ENCODE data around the gene THEMIS. TPM values are rescaled to one million over a fixed set of nuclear protein-coding genes. Genes with fewer than 3 reads are reported as not detected.

THEMIS gene
- total and polyA plus RNA-seq, 10 donors = 0.80 to 17.8 (median 12.7) TPM

DNA sequence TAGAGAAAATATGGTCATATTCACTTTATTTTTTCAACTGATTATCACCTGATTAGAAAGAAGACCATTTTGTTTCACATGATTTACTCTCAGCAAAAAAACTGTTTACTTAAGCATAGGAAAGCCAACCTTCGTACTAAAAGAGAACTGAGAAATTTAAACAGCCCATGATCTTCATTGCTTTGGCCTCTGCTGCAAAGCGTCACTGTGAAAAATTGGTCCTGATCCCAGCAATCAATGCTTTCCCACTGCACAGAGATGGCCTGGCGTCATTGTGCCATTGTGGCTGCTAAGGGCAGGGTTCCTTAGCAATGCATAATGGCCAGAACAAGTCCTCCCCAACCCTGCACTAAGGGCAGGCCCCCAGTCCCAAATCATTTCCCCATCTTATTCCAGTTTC, 19.9 kb upstream of the THEMIS start:
- Histone ChIP-seq H3K36me3 (no peaks in the 10 kb centered on the region), H3K9me3 (peaks cover 0 to 7% (median 2%) of the 10 kb centered on the region in 8 donors), H3K27ac (no peak overlapping the region), H3K4me1 (peaks cover 0 to 7% (median 0%) of the 10 kb centered on the region in 6 donors), H3K27me3 (replicated peaks in 1 of 7) (no peaks in the 10 kb centered on the region), H3K4me3 (no peak overlapping the region)
- intact Hi-C loops (cut with DNase I; ENCODE audit: low total_unique reads) = no loop called here
- no peak for DNase-seq
- 78 to 87% (median 85%) methylated on average over 3 of the region's 3 CpGs for WGBS, 5 donors
- TF ChIP-seq, protein P1, sequence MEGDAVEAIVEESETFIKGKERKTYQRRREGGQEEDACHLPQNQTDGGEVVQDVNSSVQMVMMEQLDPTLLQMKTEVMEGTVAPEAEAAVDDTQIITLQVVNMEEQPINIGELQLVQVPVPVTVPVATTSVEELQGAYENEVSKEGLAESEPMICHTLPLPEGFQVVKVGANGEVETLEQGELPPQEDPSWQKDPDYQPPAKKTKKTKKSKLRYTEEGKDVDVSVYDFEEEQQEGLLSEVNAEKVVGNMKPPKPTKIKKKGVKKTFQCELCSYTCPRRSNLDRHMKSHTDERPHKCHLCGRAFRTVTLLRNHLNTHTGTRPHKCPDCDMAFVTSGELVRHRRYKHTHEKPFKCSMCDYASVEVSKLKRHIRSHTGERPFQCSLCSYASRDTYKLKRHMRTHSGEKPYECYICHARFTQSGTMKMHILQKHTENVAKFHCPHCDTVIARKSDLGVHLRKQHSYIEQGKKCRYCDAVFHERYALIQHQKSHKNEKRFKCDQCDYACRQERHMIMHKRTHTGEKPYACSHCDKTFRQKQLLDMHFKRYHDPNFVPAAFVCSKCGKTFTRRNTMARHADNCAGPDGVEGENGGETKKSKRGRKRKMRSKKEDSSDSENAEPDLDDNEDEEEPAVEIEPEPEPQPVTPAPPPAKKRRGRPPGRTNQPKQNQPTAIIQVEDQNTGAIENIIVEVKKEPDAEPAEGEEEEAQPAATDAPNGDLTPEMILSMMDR (IDR thresholded peaks at IDR 0.05 in 8 of 11, conservative IDR thresholded peaks at IDR 0.05 in 3 of 11) = no peak
- TF ChIP-seq POLR2A (IDR thresholded peaks at IDR 0.05) = no peak
- TF ChIP-seq POLR2AphosphoS5 (IDR thresholded peaks at IDR 0.05) = no peak

DNA sequence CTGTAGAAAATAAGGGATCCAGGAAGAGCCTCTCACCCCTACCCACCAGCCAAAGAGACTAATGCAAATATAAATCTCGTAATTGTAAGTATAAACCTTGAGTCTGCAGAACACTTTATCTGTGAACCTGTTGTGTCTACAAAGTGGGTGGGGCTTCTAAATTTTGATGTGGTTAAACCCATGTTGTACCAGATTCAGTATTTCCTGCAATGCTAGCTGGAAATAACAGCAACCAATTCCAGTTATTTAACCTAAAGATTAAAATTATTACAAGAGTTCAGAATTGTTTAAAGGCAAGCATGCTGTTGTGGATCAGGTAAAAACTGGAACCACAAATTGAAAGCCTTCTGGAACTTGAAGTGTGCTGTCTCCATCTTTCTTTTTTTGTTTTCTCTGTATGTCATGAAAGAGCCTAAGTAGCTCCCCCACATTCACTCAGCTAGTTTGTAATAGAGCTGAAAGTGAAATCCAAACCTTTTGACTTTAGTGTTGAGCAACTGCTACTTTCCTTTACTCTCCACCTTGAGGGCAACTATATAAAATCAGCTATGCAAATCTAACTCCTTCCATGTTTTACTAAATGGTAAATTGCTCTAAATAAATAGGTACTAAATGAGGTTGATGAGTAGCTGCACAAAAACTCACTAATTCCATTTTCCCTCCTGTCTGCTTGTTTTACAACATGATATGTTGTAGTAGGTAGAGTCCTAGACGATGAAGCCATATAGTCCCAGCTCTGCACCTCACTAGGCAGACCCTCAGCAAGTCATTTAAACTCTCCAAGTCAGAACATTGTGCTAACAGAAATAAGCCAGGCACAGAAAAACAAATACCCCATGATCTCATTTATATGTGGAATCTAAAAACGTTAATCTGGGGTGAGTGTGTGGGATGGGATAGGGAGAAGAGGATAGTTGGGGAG, 17.9 kb upstream of the THEMIS start:
- intact Hi-C loops (cut with DNase I; ENCODE audit: low total_unique reads) = no loop called here
- Histone ChIP-seq H3K4me3 (peak overlapping the region; percentile 1 to 52 (median 14)), H3K27me3 (replicated peaks in 1 of 7) (no peaks in the 10 kb centered on the region), H3K27ac (peak overlapping the region in 5 of 8 donors; percentile 37 to 56 (median 43)), H3K36me3 (no peaks in the 10 kb centered on the region), H3K4me1 (peaks cover 0 to 7% (median 0%) of the 10 kb centered on the region in 6 donors), H3K9me3 (no peaks in the 10 kb centered on the region)
- TF ChIP-seq, protein P1 (IDR thresholded peaks at IDR 0.05 in 8 of 11, conservative IDR thresholded peaks at IDR 0.05 in 3 of 11) = no peak
- TF ChIP-seq POLR2AphosphoS5 (IDR thresholded peaks at IDR 0.05) (no peak), POLR2A (IDR thresholded peaks at IDR 0.05) (no peak)
- 61 to 73% (median 71%) methylated on average over 3 of the region's 3 CpGs for WGBS, 5 donors
- DNase-seq = no peak

GRCh38 chr6:127917766-127918165, 16.9 kb upstream of the THEMIS start:
- H3K27me3 ChIP-seq (replicated peaks in 1 of 7) = no peaks in the 10 kb centered on the region
- peaks cover 0 to 7% (median 0%) of the 10 kb centered on the region in 6 donors for H3K4me1 ChIP-seq
- 58 to 70% (median 68%) methylated on average over 1 of the region's 1 CpG for WGBS, 5 donors
- H3K9me3 ChIP-seq = no peaks in the 10 kb centered on the region
- DNase-seq = no peak
- H3K27ac ChIP-seq = peak overlapping the region in 5 of 8 donors; percentile 7 to 56 (median 42)
- intact Hi-C loops (cut with DNase I; ENCODE audit: low total_unique reads) = no loop called here
- TF ChIP-seq, protein P1 (IDR thresholded peaks at IDR 0.05 in 8 of 11, conservative IDR thresholded peaks at IDR 0.05 in 3 of 11) = no peak
- no peak for TF ChIP-seq POLR2AphosphoS5 (IDR thresholded peaks at IDR 0.05)
- no peak for TF ChIP-seq POLR2A (IDR thresholded peaks at IDR 0.05)
- H3K4me3 ChIP-seq = peak overlapping the region; percentile 1 to 52 (median 14)
- H3K36me3 ChIP-seq = no peaks in the 10 kb centered on the region

DNA sequence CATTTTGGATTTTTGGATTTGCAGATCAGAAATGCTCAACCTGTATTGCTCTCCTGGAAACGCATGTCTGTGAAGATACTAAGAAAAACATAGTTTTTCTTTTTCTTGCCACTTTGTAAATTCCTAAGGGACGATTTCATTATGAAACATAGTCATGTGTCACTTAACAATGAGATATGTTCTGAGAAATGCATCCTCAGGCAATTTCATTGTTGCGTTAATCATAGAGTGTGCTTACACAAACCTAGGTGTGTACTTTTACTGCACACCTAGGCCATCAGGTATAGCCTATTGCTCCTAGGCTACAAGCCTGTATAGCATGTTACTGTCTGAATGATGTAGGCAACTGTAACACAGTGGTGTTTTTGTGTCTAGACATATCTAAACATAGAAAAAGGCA, 13.4 kb upstream of the THEMIS start:
- no peak overlapping the region for H3K27ac ChIP-seq
- peaks cover 0 to 2% (median 0%) of the 10 kb centered on the region in 6 donors for H3K4me1 ChIP-seq
- 71 to 88% (median 83%) methylated on average over 3 of the region's 3 CpGs for WGBS, 5 donors
- peaks cover 0 to 11% (median 5%) of the 10 kb centered on the region in 8 donors for H3K9me3 ChIP-seq
- H3K27me3 ChIP-seq (replicated peaks in 1 of 7) = no peaks in the 10 kb centered on the region
- no peak for DNase-seq
- H3K36me3 ChIP-seq = no peaks in the 10 kb centered on the region
- intact Hi-C loops (cut with DNase I; ENCODE audit: low total_unique reads) = no loop called here
- H3K4me3 ChIP-seq = no peak overlapping the region
- TF ChIP-seq POLR2AphosphoS5 (IDR thresholded peaks at IDR 0.05) (no peak), POLR2A (IDR thresholded peaks at IDR 0.05) (no peak)
- TF ChIP-seq, protein P1 (IDR thresholded peaks at IDR 0.05 in 8 of 11, conservative IDR thresholded peaks at IDR 0.05 in 3 of 11) = no peak

All from spleen (tissue), 11 donors.